ENCODE measurements around the gene UPK1A.

The UPK1A gene

GRCh38 chr19:35715981-35716800 lies 49.9 kb downstream of the UPK1A start:
- Histone ChIP-seq H3K27me3 (peaks cover 7% of the 10 kb centered on the region), H3K4me1 (no peaks in the 10 kb centered on the region; the same call in 1 of the 2 replicates), H3K4me3 (ENCODE audit: low read depth, low read length) (peak overlapping the region; percentile 79), H3K9me3 (no peaks in the 10 kb centered on the region), H3K36me3 (peaks cover 10% of the 10 kb centered on the region)
- TF ChIP-seq CTCF (IDR thresholded peaks at IDR 0.05; ENCODE audit: low read depth, low read length) = no peak
- DNase-seq = peak; percentile 46

GRCh38 chr19:35716801-35717664 lies 50.7 kb downstream of the UPK1A start:
- Histone ChIP-seq H3K4me3 (ENCODE audit: low read depth, low read length) (peak overlapping the region; percentile 79), H3K36me3 (peaks cover 16% of the 10 kb centered on the region), H3K9me3 (no peaks in the 10 kb centered on the region), H3K4me1 (no peaks in the 10 kb centered on the region; the same call in 1 of the 2 replicates), H3K27me3 (0 out of 2 replicates have a peak, but pooled peaks cover 3% of the 10 kb centered on the region)
- peak; percentile 98 for DNase-seq
- peak; percentile 80 for TF ChIP-seq CTCF (IDR thresholded peaks at IDR 0.05; ENCODE audit: low read depth, low read length)

GRCh38 chr19:35717665-35718344 lies 51.5 kb downstream of the UPK1A start, which contains the start of gene KMT2B:
Gene KMT2B, plus strand, starts transcription at chr19:35718003. Its CDS starts 16 bp downstream, at chr19:35718019.
- Histone ChIP-seq H3K4me3 (ENCODE audit: low read depth, low read length) (peak within 1 kb of the TSS; percentile 87), H3K27me3 (no peaks in the 10 kb centered on the region), H3K4me1 (no peaks in the 10 kb centered on the region; the same call in 1 of the 2 replicates), H3K9me3 (no peaks in the 10 kb centered on the region), H3K36me3 (peaks cover 24% of the 10 kb centered on the region)
- no peak for TF ChIP-seq CTCF (IDR thresholded peaks at IDR 0.05; ENCODE audit: low read depth, low read length)
- no peak for DNase-seq

- H3K9me3 ChIP-seq = no peaks in the 10 kb centered on the region
- TF ChIP-seq CTCF (IDR thresholded peaks at IDR 0.05; ENCODE audit: low read depth, low read length) = no peak
- DNase-seq = peak; percentile 43
- H3K36me3 ChIP-seq = peaks cover 31% of the 10 kb centered on the region
- no peaks in the 10 kb centered on the region for H3K27me3 ChIP-seq
- H3K4me1 ChIP-seq = no peaks in the 10 kb centered on the region; the same call in 1 of the 2 replicates
- H3K4me3 ChIP-seq (ENCODE audit: low read depth, low read length) = peak overlapping the region; percentile 87
Measured at GRCh38 chr19:35718345-35719041, 52.2 kb downstream of the UPK1A start.

- H3K36me3 ChIP-seq = peaks cover 41% of the 10 kb centered on the region
- DNase-seq = no peak
- H3K9me3 ChIP-seq = no peaks in the 10 kb centered on the region
- no peak for TF ChIP-seq CTCF (IDR thresholded peaks at IDR 0.05; ENCODE audit: low read depth, low read length)
- H3K4me3 ChIP-seq (ENCODE audit: low read depth, low read length) = peak overlapping the region; percentile 87
- H3K27me3 ChIP-seq = no peaks in the 10 kb centered on the region
- H3K4me1 ChIP-seq = no peaks in the 10 kb centered on the region
Measured at GRCh38 chr19:35719402-35720162, 53.3 kb downstream of the UPK1A start.

Data from BE2C (cell line).